GM12878 (cell line): ENCODE data around the gene TIMM17A. TPM values are rescaled to one million over a fixed set of nuclear protein-coding genes. Genes with fewer than 3 reads are reported as not detected.

ENCODE experiments used
- ATAC-seq: fragments of 200-7000 bp; cut with Tn5 transposase; 3 replicates; pipeline ENCODE4 v1.9.1; 2020; ENCODE audit warnings: mild to moderate bottlenecking, moderate library complexity
- BruUV-seq: library from RNA; stranded (reverse); fragments of 400-500 nt; replicated peaks from 2 replicates; lab custom pipeline; 2021; lab: Mats Ljungman, UMichigan
- CTCF ChIA-PET: fragments of 300-600 bp; sonication (Branson Sonifier 250); formaldehyde crosslinking; extraction: SDS; loops from one replicate; lab custom pipeline; 2021; ENCODE audit warnings: inconsistent platforms; lab: Yijun Ruan, JAX
- POLR2A ChIA-PET: fragments of 350-600 bp; formaldehyde crosslinking; extraction: SDS; loops from one replicate; lab custom pipeline; 2021; ENCODE audit warnings: inconsistent platforms; lab: Charles Lee
- RAD21 ChIA-PET: fragments of 300-600 bp; sonication (Branson Sonifier 250); formaldehyde crosslinking; loops from one replicate; lab custom pipeline; 2023; ENCODE audit warnings: antibody characterized with exemption; ENCODE audit not compliant: unreplicated experiment; lab: Charles Lee
- SMC1A ChIA-PET: fragments of 300-600 bp; sonication (Branson Sonifier 250); formaldehyde crosslinking; loops from one replicate; lab custom pipeline; 2023; ENCODE audit not compliant: unreplicated experiment, uncharacterized antibody; lab: Charles Lee
- DNase-seq: peaks from one replicate; pipeline ENCODE4 v3.0.0-alpha.2; 2011; ENCODE audit warnings: low read depth, low spot score
- FAIRE-seq: peaks from 3 replicates; lab custom pipeline; 2011; peaks lifted over from hg19 to GRCh38; lab: Jason Lieb, UNC
- H2AFZ ChIP-seq: 2 replicates; pipeline ENCODE4 v1.6.0; 2011; ENCODE audit warnings: low read depth, low read length, control low read depth; ENCODE audit not compliant: control insufficient read depth
- H3K27ac ChIP-seq: 2 replicates; pipeline ENCODE4 v1.5.1; 2011; ENCODE audit warnings: control low read depth; ENCODE audit not compliant: control insufficient read depth, insufficient read depth
- H3K27me3 ChIP-seq, 2 experiments: replicated peaks in 1 of 2; 2 replicates each; pipeline versions ENCODE4 v1.6.0 to v1.6.1; 2011; ENCODE audit warnings: low read length in 1 of 2; ENCODE audit not compliant: control insufficient read depth in 2 of 2, insufficient read depth in 2 of 2
- H3K36me3 ChIP-seq, 2 experiments: 2 replicates each; pipeline ENCODE4 v1.5.1; 2011; ENCODE audit warnings: low read length in 1 of 2; ENCODE audit not compliant: control insufficient read depth in 2 of 2, insufficient read depth in 2 of 2
- H3K4me1 ChIP-seq: 2 replicates; pipeline ENCODE4 v1.6.1; 2011; ENCODE audit warnings: mild to moderate bottlenecking, low read length, moderate library complexity, mixed read lengths; ENCODE audit not compliant: control insufficient read depth, insufficient read depth
- H3K4me2 ChIP-seq: 2 replicates; pipeline ENCODE4 v1.6.0; 2011; ENCODE audit warnings: control low read depth; ENCODE audit not compliant: control insufficient read depth, insufficient read depth
- H3K4me3 ChIP-seq: fragments of 200-600 bp; sonication (generic); 2 replicates; pipeline ENCODE4 v1.5.1; 2016
- H3K79me2 ChIP-seq: 2 replicates; pipeline ENCODE4 v1.6.0; 2011; ENCODE audit warnings: low read length; ENCODE audit not compliant: control insufficient read depth, insufficient read depth
- H3K9ac ChIP-seq: 2 replicates; pipeline ENCODE4 v1.8.0; 2011; ENCODE audit warnings: low read length, control low read depth, mixed read lengths; ENCODE audit not compliant: control insufficient read depth, insufficient read depth
- H3K9me3 ChIP-seq: replicated peaks from 3 replicates; pipeline ENCODE4 v1.5.1; 2011; ENCODE audit warnings: mild to moderate bottlenecking, low read length; ENCODE audit not compliant: control insufficient read depth, insufficient read depth
- H4K20me1 ChIP-seq: 2 replicates; pipeline ENCODE4 v1.6.0; 2011; ENCODE audit not compliant: control insufficient read depth, insufficient read depth
- ATF7 ChIP-seq: fragments of 450-650 bp; IDR thresholded peaks from 2 replicates; pipeline ENCODE4 v1.6.1; 2016; ENCODE audit warnings: low read depth, mild to moderate bottlenecking
- DPF2 ChIP-seq: fragments of 450-650 bp; IDR thresholded peaks from 2 replicates; pipeline ENCODE4 v1.6.1; 2017; ENCODE audit warnings: mild to moderate bottlenecking
- EGR1 ChIP-seq, 2 experiments: IDR thresholded peaks; 1 replicate in 1 of 2; 2 replicates in 1 of 2; pipeline ENCODE4 v1.6.1; 2011 to 2012; ENCODE audit warnings: low read depth in 2 of 2, low read length in 2 of 2, borderline replicate concordance in 1 of 2, mild to moderate bottlenecking in 1 of 2, moderate library complexity in 1 of 2
- IRF4 ChIP-seq: IDR thresholded peaks from 2 replicates; pipeline ENCODE4 v1.6.1; 2011; ENCODE audit warnings: low read depth, low read length
- NBN ChIP-seq: fragments of 450-650 bp; IDR thresholded peaks from 2 replicates; pipeline ENCODE4 v1.6.1; 2016
- PKNOX1 ChIP-seq: fragments of 450-650 bp; IDR thresholded peaks from 2 replicates; pipeline ENCODE4 v1.6.1; 2016; ENCODE audit warnings: mild to moderate bottlenecking
- PML ChIP-seq: IDR thresholded peaks from 2 replicates; pipeline ENCODE4 v1.6.1; 2012; ENCODE audit warnings: low read length, inconsistent platforms
- POU2F2 ChIP-seq: IDR thresholded peaks from 3 replicates; pipeline ENCODE4 v1.6.1; 2011; ENCODE audit warnings: low read depth, mild to moderate bottlenecking, low read length, borderline replicate concordance
- SIN3A ChIP-seq: IDR thresholded peaks from 2 replicates; pipeline ENCODE4 v1.6.1; 2012; ENCODE audit warnings: low read depth, low read length, improper control_type of control experiment
- SRF ChIP-seq, 2 experiments: IDR thresholded peaks; 2 replicates each; pipeline ENCODE4 v1.6.1; 2011; ENCODE audit warnings: low read depth in 2 of 2, low read length in 2 of 2, mild to moderate bottlenecking in 1 of 2, moderate library complexity in 1 of 2
- TBL1XR1 ChIP-seq: IDR thresholded peaks from 2 replicates; pipeline ENCODE4 v1.6.1; 2012; ENCODE audit warnings: low read depth, low read length, improper control_type of control experiment
- USF1 ChIP-seq: IDR thresholded peaks from 2 replicates; pipeline ENCODE4 v1.6.1; 2011; ENCODE audit warnings: borderline replicate concordance, low read depth, mild to moderate bottlenecking, moderate library complexity, mixed read lengths, low read length; ENCODE audit not compliant: insufficient read depth; ENCODE audit errors: extremely low read length
- WGBS: methylation state at CpG from one replicate; pipeline ENCODE4 v1.1.6; 2016; ENCODE audit warnings: low lambda C conversion rate; ENCODE audit not compliant: insufficient replicate concordance, insufficient coverage; ENCODE audit errors: missing lambda C conversion rate; 5-methylcytosine and 5-hydroxymethylcytosine counted together
- in situ Hi-C: fragments of 300-500 bp; cut with MboI; formaldehyde crosslinking; loops from 9 replicates; pipeline ENCODE4 v1.14.3; 2018; ENCODE audit warnings: mixed read lengths
- intact Hi-C: fragments of 100-400 bp; cut with micrococcal nuclease; formaldehyde crosslinking; loops from one replicate; pipeline ENCODE4 v1.14.2; 2022; ENCODE audit not compliant: unreplicated experiment
- polyA plus RNA-seq, 11 experiments: library from polyadenylated mRNA; depleted of rRNA in 4 of 11; unstranded in 6 of 11; stranded (reverse) in 5 of 11; fragments of >200 nt; fragmentation: Nextera tagmentation in 4 of 11; fragmentation: Illumina TruSeq in 1 of 11; extraction: Ambion mirVana in 4 of 11; extraction: Trizol in 1 of 11; gene quantifications; 1 replicate in 1 of 11; 2 replicates in 10 of 11; pipeline versions ENCODE4 v1.2.1 to v1.2.3, GENCODE V29; 2011 to 2016; ENCODE audit warnings: inconsistent platforms in 2 of 11, missing spikeins in 2 of 11, low read depth in 1 of 11
- total RNA-seq, 4 experiments: library from RNA; depleted of rRNA in 3 of 4; stranded (reverse); fragments of >200 nt in 3 of 4; fragmentation: Illumina TruSeq in 1 of 4; extraction: Trizol in 1 of 4; gene quantifications; 2 replicates each; pipeline versions ENCODE4 v1.2.1 to v1.2.3, GENCODE V29; 2013 to 2021
- TF ChIP-seq, protein P1 (sequence below): IDR thresholded peaks from 2 replicates; pipeline ENCODE4 v1.6.1; 2012; ENCODE audit warnings: low read depth, low read length, improper control_type of control experiment
- TF ChIP-seq, protein P2 (sequence below): fragments of 450-650 bp; IDR thresholded peaks from 2 replicates; pipeline ENCODE4 v1.6.1; 2018; ENCODE audit warnings: mild to moderate bottlenecking, low read depth, moderate library complexity; ENCODE audit not compliant: partially characterized antibody
- TF ChIP-seq, protein P3 (sequence below): fragments of 450-650 bp; IDR thresholded peaks from 2 replicates; pipeline ENCODE4 v1.6.1; 2017; ENCODE audit warnings: mild to moderate bottlenecking, moderate library complexity

The TIMM17A gene
- total and polyA plus RNA-seq, 10 of the 15 experiments (the other 5 are each of a cell fraction or from before 2014, with no cell fraction given): 68.6 to 357 (median 92.4) TPM

DNA sequence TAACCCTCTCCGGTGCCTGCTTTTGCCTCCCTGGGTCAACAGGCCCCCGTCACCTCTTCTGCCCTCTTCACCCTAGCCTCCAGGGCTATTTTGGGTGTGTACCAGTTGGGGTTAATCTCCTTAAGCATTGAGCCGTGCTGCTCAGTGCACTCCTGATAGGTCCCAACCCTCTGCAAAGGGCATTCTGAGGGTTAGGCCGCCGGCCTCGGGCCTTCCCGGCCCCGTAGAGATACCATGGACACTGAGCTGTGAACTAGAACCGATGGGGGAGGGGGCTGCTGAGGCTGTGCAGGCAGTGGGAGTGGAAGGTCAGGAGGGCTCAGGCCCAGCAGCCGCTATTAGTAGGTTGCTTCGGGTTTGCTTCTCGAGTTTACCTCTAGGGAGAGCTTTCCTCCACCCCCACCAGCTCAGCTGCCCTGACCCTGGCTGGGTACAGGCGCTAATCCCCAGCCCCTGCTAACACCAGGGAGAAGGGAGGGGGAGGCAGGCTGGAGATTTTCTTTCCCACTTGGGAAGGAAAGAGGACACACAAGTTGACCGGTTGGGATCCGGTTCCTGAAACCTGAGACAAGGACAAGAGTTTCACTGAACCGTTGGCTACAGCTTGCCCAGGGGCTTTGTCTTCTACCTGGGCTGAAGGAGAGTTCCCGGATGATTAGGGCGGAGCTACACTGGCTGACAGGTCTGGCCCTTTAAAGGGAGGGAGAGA is 13.7 kb upstream of the TIMM17A start:
- in situ Hi-C loops: no loop called here
- FAIRE-seq (no peak), ATAC-seq (no peak)
- H3K36me3 ChIP-seq: no peaks in the 10 kb centered on the region
- no peaks in the 10 kb centered on the region for H3K79me2 ChIP-seq
- SMC1A ChIA-PET: no interaction called here
- H2AFZ ChIP-seq: no peak overlapping the region
- no peaks in the 10 kb centered on the region for H3K4me1 ChIP-seq
- H3K27ac ChIP-seq: no peak overlapping the region
- no peak overlapping the region for H3K4me2 ChIP-seq
- CTCF ChIA-PET: interaction anchor here (0.5 kb wide), 1 partner anchor 143 kb away, joined by 3 read pairs; no protein-coding TSS in a partner anchor
- TF ChIP-seq SIN3A (no peak), POU2F2 (no peak), ATF7 (no peak), EGR1 (IDR thresholded peaks at IDR 0.05; ENCODE audit: borderline replicate concordance in 1 of 2, low read depth in 2 of 2, low read length in 2 of 2) (no peak), PML (no peak), IRF4 (no peak), PKNOX1 (no peak), USF1 (no peak), NBN (no peak), TBL1XR1 (no peak), DPF2 (no peak), SRF (IDR thresholded peaks at IDR 0.05; ENCODE audit: low read depth in 2 of 2, low read length in 2 of 2) (no peak)
- TF ChIP-seq, protein P1, sequence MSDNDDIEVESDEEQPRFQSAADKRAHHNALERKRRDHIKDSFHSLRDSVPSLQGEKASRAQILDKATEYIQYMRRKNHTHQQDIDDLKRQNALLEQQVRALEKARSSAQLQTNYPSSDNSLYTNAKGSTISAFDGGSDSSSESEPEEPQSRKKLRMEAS: no peak
- TF ChIP-seq, protein P2, sequence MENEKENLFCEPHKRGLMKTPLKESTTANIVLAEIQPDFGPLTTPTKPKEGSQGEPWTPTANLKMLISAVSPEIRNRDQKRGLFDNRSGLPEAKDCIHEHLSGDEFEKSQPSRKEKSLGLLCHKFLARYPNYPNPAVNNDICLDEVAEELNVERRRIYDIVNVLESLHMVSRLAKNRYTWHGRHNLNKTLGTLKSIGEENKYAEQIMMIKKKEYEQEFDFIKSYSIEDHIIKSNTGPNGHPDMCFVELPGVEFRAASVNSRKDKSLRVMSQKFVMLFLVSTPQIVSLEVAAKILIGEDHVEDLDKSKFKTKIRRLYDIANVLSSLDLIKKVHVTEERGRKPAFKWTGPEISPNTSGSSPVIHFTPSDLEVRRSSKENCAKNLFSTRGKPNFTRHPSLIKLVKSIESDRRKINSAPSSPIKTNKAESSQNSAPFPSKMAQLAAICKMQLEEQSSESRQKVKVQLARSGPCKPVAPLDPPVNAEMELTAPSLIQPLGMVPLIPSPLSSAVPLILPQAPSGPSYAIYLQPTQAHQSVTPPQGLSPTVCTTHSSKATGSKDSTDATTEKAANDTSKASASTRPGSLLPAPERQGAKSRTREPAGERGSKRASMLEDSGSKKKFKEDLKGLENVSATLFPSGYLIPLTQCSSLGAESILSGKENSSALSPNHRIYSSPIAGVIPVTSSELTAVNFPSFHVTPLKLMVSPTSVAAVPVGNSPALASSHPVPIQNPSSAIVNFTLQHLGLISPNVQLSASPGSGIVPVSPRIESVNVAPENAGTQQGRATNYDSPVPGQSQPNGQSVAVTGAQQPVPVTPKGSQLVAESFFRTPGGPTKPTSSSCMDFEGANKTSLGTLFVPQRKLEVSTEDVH: no peak
- TF ChIP-seq, protein P3, sequence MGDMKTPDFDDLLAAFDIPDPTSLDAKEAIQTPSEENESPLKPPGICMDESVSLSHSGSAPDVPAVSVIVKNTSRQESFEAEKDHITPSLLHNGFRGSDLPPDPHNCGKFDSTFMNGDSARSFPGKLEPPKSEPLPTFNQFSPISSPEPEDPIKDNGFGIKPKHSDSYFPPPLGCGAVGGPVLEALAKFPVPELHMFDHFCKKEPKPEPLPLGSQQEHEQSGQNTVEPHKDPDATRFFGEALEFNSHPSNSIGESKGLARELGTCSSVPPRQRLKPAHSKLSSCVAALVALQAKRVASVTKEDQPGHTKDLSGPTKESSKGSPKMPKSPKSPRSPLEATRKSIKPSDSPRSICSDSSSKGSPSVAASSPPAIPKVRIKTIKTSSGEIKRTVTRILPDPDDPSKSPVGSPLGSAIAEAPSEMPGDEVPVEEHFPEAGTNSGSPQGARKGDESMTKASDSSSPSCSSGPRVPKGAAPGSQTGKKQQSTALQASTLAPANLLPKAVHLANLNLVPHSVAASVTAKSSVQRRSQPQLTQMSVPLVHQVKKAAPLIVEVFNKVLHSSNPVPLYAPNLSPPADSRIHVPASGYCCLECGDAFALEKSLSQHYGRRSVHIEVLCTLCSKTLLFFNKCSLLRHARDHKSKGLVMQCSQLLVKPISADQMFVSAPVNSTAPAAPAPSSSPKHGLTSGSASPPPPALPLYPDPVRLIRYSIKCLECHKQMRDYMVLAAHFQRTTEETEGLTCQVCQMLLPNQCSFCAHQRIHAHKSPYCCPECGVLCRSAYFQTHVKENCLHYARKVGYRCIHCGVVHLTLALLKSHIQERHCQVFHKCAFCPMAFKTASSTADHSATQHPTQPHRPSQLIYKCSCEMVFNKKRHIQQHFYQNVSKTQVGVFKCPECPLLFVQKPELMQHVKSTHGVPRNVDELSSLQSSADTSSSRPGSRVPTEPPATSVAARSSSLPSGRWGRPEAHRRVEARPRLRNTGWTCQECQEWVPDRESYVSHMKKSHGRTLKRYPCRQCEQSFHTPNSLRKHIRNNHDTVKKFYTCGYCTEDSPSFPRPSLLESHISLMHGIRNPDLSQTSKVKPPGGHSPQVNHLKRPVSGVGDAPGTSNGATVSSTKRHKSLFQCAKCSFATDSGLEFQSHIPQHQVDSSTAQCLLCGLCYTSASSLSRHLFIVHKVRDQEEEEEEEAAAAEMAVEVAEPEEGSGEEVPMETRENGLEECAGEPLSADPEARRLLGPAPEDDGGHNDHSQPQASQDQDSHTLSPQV: no peak
- TF ChIP-seq, all 136 proteins: peak for 0
- ChIA-PET POLR2A (no interaction called here), RAD21 (no interaction called here)
- WGBS: 53% methylated on average over 18 of the region's 18 CpGs
- no TSS peak for BruUV-seq
- intact Hi-C loops: no loop called here
- no peaks in the 10 kb centered on the region for H4K20me1 ChIP-seq
- no peak for DNase-seq
- peaks cover 11 to 12% of the 10 kb centered on the region in 2 experiments for H3K27me3 ChIP-seq
- H3K4me3 ChIP-seq: no peak overlapping the region
- no peak overlapping the region for H3K9ac ChIP-seq
- no peaks in the 10 kb centered on the region for H3K9me3 ChIP-seq
